NB4 (cell line): ENCODE measurements around the gene P2RY14.
"Not testable (repeated sequence)": the region's sequence is repeated elsewhere in the genome, so short reads cannot be mapped to it uniquely, and the experiment has no call there.

Experiments
- DNase-seq: peaks from one replicate; pipeline ENCODE4 v3.0.0; 2010; ENCODE audit warnings: low read depth
- H3K4me3 ChIP-seq: one replicate; pipeline ENCODE4 v1.5.1; 2011; ENCODE audit warnings: mild to moderate bottlenecking, low read depth, low read length, moderate library complexity
- MYC ChIP-seq: IDR thresholded peaks from 2 replicates; pipeline ENCODE4 v1.6.1; 2011; ENCODE audit warnings: low read depth, low read length
- POLR2A ChIP-seq: IDR thresholded peaks from 2 replicates; pipeline ENCODE4 v1.6.1; 2011; ENCODE audit warnings: mild to moderate bottlenecking; ENCODE audit not compliant: insufficient read length; ENCODE audit errors: extremely low read depth
- TF ChIP-seq, protein P1 (sequence below): IDR thresholded peaks from one replicate; pipeline ENCODE4 v1.5.1; 2012; ENCODE audit warnings: low read depth, low read length
- TF ChIP-seq, protein P2 (sequence below): IDR thresholded peaks from 2 replicates; pipeline ENCODE4 v1.6.1; 2011; ENCODE audit warnings: low read depth, low read length

P2RY14 gene

DNA sequence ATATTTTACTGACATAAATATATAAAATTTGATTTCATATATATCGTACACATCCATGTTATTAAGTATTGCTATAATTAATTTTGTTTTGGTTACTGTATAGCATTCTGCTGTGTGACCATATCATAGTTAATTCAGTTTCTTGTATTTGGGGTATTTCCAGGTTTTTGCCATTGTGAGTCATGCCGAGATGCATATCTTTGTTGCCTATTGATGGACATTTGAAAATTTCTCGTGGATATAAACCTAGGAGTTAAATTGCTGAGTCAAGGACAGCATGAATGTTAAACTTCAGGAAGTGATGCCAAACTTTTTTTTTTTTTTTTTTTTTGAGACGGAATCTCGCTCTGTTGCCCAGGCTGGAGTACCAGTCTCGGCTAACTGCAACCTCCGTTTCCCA lies 41.6 kb downstream of the P2RY14 start:
- H3K4me3 ChIP-seq = no peak overlapping the region
- no peak for TF ChIP-seq POLR2A
- no peak for TF ChIP-seq MYC
- TF ChIP-seq, protein P1, sequence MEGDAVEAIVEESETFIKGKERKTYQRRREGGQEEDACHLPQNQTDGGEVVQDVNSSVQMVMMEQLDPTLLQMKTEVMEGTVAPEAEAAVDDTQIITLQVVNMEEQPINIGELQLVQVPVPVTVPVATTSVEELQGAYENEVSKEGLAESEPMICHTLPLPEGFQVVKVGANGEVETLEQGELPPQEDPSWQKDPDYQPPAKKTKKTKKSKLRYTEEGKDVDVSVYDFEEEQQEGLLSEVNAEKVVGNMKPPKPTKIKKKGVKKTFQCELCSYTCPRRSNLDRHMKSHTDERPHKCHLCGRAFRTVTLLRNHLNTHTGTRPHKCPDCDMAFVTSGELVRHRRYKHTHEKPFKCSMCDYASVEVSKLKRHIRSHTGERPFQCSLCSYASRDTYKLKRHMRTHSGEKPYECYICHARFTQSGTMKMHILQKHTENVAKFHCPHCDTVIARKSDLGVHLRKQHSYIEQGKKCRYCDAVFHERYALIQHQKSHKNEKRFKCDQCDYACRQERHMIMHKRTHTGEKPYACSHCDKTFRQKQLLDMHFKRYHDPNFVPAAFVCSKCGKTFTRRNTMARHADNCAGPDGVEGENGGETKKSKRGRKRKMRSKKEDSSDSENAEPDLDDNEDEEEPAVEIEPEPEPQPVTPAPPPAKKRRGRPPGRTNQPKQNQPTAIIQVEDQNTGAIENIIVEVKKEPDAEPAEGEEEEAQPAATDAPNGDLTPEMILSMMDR = no peak
- TF ChIP-seq, protein P2, sequence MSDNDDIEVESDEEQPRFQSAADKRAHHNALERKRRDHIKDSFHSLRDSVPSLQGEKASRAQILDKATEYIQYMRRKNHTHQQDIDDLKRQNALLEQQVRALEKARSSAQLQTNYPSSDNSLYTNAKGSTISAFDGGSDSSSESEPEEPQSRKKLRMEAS = no peak
- no peak for DNase-seq

DNA sequence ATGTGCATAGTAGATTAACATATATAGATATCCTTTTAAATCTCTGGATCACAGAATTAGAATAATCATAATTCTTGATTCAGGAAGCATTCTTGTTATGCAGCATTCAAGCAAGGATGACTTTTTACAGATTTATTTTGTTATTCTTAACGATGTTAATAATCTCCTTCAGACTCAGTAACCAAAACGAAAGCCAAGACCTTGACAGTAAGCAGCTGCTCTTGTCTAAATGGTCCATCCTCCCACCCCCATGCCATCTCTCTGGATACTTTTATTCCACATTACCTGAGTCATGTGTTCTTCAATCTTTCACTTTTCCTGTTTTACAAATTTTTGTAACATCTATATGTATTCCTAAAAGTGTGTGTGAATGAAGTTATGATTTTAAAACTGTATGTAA lies 42.0 kb downstream of the P2RY14 start:
- DNase-seq = no peak
- H3K4me3 ChIP-seq = no peak overlapping the region
- TF ChIP-seq, protein P1 = no peak
- no peak for TF ChIP-seq MYC
- no peak for TF ChIP-seq POLR2A
- TF ChIP-seq, protein P2 = no peak

DNA sequence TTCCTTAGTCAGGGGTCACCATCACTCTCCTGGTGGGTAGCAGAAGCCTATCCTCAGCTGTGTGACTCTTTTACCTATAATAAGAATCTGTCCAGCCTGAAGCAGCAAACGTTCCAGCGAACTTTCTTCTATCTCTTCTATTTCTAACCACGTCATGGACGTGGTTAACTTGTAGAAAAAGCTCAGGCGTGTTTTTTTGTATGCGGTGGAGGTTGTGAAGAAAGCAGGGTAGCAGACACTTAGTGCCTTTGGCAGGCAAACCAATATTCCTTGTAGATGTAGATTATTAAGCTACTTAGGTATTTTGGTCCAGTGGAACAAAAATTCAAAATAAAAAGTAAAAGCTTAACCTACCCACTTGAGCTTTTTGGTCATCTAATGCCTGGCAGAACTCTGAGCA lies 43.5 kb downstream of the P2RY14 start:
- H3K4me3 ChIP-seq = no peak overlapping the region
- TF ChIP-seq MYC (no peak), POLR2A (no peak)
- TF ChIP-seq, protein P2 = no peak
- TF ChIP-seq, protein P1 = no peak
- no peak for DNase-seq

DNA sequence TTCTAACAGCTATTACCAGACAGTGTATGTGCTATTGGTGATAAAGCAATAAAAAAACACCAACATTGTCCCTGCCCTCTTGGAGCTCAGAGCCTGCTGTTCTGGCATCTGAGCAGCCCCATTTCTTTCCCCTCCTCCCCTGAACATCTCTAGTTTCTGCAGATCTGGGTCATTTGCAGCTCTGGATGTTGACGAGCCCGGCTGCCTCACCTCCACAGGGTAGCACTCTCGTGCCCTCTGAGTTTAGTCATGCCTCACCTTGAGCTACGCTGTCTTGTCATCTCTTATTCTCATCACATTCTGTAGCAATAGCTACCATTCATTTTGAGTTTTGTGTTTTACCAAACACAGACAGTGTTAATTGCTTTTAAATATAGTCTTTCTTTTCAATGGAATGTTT lies 45.4 kb downstream of the P2RY14 start:
- DNase-seq = no peak
- TF ChIP-seq, protein P1 = no peak
- no peak for TF ChIP-seq POLR2A
- TF ChIP-seq, protein P2 = no peak
- TF ChIP-seq MYC = no peak
- no peak overlapping the region for H3K4me3 ChIP-seq

DNA sequence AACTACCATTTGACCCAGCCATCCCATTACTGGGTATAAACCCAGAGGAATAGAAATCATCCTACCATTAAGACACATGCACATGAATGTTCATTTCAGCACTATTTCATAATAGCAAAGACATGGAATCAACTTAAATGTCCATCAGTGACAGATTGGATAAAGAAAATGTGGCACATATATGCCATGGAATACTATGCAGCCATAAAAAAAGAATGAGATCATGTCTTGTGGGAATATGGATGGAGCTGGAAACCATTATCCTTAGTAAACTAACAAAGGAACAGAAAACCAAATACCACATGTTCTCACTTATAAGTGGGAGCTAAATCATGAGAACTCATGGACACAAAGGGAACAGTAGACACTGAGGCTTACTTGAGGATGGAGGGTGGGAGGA lies 45.9 kb downstream of the P2RY14 start:
- H3K4me3 ChIP-seq, DNase-seq: not testable (repeated sequence)

DNA sequence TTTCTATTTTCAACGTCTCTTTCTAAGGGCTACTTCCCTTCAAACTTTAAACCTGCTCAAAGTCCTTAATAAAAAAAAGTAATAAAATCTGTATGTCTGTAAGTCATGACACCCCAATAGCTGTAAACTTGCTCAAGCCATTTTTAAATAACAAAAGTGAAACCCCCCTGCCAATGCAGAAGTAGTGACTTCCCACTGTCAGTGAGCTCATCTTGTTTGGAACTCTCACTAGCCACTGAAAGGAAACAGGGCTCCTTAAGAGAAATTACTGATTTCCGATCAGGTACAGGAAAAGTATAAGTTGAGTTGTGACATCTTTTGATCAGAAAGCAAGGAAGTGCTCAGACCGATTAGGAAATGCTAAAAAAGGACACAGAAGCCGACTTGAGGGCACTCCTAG lies 47.7 kb downstream of the P2RY14 start:
- no peak overlapping the region for H3K4me3 ChIP-seq
- TF ChIP-seq, protein P2 = no peak
- TF ChIP-seq MYC = no peak
- no peak for TF ChIP-seq POLR2A
- TF ChIP-seq, protein P1 = no peak
- DNase-seq = peak; percentile 8
